Endodermal cell (in vitro differentiated cells): Measurements from ENCODE around the gene PEX1. TPM values are rescaled to one million over a fixed set of nuclear protein-coding genes. Genes with fewer than 3 reads are reported as not detected.

Experiments used
- DNase-seq: peaks from one replicate; pipeline ENCODE4 v3.0.0-alpha.2; 2017
- H3K27ac ChIP-seq: 2 replicates; pipeline ENCODE4 v1.5.1; 2013; ENCODE audit warnings: mild to moderate bottlenecking, low read depth, low read length, moderate library complexity
- H3K27me3 ChIP-seq: 2 replicates; pipeline ENCODE4 v1.6.1; 2013; ENCODE audit warnings: mild to moderate bottlenecking, low read length, moderate library complexity; ENCODE audit not compliant: insufficient read depth, control insufficient read depth, poor library complexity, severe bottlenecking
- H3K36me3 ChIP-seq: 2 replicates; pipeline ENCODE4 v1.7.0; 2013; ENCODE audit warnings: mild to moderate bottlenecking, low read length, moderate library complexity; ENCODE audit not compliant: control insufficient read depth, insufficient read depth
- H3K4me1 ChIP-seq: one replicate; pipeline ENCODE4 v1.7.0; 2013; ENCODE audit warnings: low read length; ENCODE audit not compliant: control insufficient read depth, insufficient read depth
- H3K4me3 ChIP-seq: 2 replicates; pipeline ENCODE4 v1.5.1; 2013; ENCODE audit warnings: mild to moderate bottlenecking, low read length, moderate library complexity
- H3K9ac ChIP-seq: 2 replicates; pipeline ENCODE4 v1.6.1; 2013; ENCODE audit warnings: mild to moderate bottlenecking, low read length, moderate library complexity; ENCODE audit not compliant: poor library complexity, severe bottlenecking; ENCODE audit errors: extremely low read depth
- H3K9me3 ChIP-seq: 2 replicates; pipeline ENCODE4 v1.6.1; 2013; ENCODE audit warnings: mild to moderate bottlenecking, low read length, moderate library complexity; ENCODE audit not compliant: control insufficient read depth
- H3K27ac Mint-ChIP-seq: 2 replicates; pipeline ENCODE4 v1.8.0; 2020; ENCODE audit warnings: mixed read lengths
- H3K27me3 Mint-ChIP-seq: 2 replicates; pipeline ENCODE4 v1.8.0; 2021; ENCODE audit warnings: mild to moderate bottlenecking, mixed read lengths; ENCODE audit not compliant: insufficient read depth
- H3K36me3 Mint-ChIP-seq: 2 replicates; pipeline ENCODE4 v1.8.0; 2020; ENCODE audit warnings: low read depth, mixed read lengths
- H3K4me1 Mint-ChIP-seq: 2 replicates; pipeline ENCODE4 v1.8.0; 2020; ENCODE audit warnings: mixed read lengths
- H3K4me3 Mint-ChIP-seq: 2 replicates; pipeline ENCODE4 v1.8.0; 2020; ENCODE audit warnings: mild to moderate bottlenecking, moderate library complexity, mixed read lengths
- H3K9me3 Mint-ChIP-seq: 2 replicates; pipeline ENCODE4 v1.8.0; 2020; ENCODE audit warnings: mild to moderate bottlenecking, mixed read lengths
- WGBS, 2 experiments: methylation state at CpG; one replicate each; pipeline versions ENCODE4 v1.1.5 to v1.1.7; 2013; ENCODE audit warnings: missing lambda C conversion rate in 2 of 2, mixed read lengths in 1 of 2; ENCODE audit not compliant: insufficient coverage in 1 of 2, insufficient read length in 1 of 2; 5-methylcytosine and 5-hydroxymethylcytosine counted together
- long read RNA-seq, 4 experiments: library from polyadenylated mRNA in 2 of 4; library from RNA in 1 of 4; library from capped mRNA in 1 of 4; stranded (forward) in 3 of 4; unstranded in 1 of 4; transcript quantifications; one replicate each; pipeline ENCODE4 v2.0.0, GENCODE V29; 2020 to 2021; ENCODE audit warnings: inconsistent platforms in 1 of 4
- polyA plus RNA-seq, 2 experiments: library from polyadenylated mRNA; stranded (reverse); fragments of 50-300 nt; gene quantifications; one replicate each; pipeline ENCODE4 v1.2.3, GENCODE V29; 2013
- total RNA-seq, 2 donors: library from RNA; stranded (reverse); fragmentation: NEBNext Ultra II Directional in 1 of 2; extraction: Animal tissue kit (Norgen Biotek cat#: 25700) in 1 of 2; gene quantifications; 2 replicates in 1 of 2; 3 replicates in 1 of 2; pipeline ENCODE4 v1.2.1, GENCODE V29; 2021
- TF ChIP-seq, protein P1 (sequence below): fragments of 200-600 bp; sonication (generic); conservative IDR thresholded peaks from 2 replicates; pipeline ENCODE4 v1.5.0; 2021; ENCODE audit warnings: antibody characterized with exemption, mild to moderate bottlenecking

Gene PEX1
- total RNA-seq: 10 to 100 TPM; 26.1 to 34.0 TPM
- polyA plus RNA-seq (2013, experiment 1 of 2): 26.7 TPM
- polyA plus RNA-seq (2013, experiment 2 of 2): 25.0 TPM
- long read RNA-seq, experiment 1, full-length matches to known transcripts: 4 of 15 reads
- long read RNA-seq, experiment 1, partial matches to known transcripts: 5 of 15 reads
- long read RNA-seq, experiment 1, other reads (novel, unspliced or antisense): 6 of 15 reads
- long read RNA-seq, experiment 2, full-length matches to known transcripts: 49 of 82 reads
- long read RNA-seq, experiment 2, partial matches to known transcripts: 13 of 82 reads
- long read RNA-seq, experiment 2, other reads (novel, unspliced or antisense): 20 of 82 reads
- long read RNA-seq, experiment 3, full-length matches to known transcripts: 72 of 99 reads
- long read RNA-seq, experiment 3, partial matches to known transcripts: 19 of 99 reads
- long read RNA-seq, experiment 3, other reads (novel, unspliced or antisense): 8 of 99 reads
- long read RNA-seq, experiment 4, partial matches to known transcripts: 8 of 9 reads
- long read RNA-seq, experiment 4, other reads (novel, unspliced or antisense): 1 of 9 reads

DNA sequence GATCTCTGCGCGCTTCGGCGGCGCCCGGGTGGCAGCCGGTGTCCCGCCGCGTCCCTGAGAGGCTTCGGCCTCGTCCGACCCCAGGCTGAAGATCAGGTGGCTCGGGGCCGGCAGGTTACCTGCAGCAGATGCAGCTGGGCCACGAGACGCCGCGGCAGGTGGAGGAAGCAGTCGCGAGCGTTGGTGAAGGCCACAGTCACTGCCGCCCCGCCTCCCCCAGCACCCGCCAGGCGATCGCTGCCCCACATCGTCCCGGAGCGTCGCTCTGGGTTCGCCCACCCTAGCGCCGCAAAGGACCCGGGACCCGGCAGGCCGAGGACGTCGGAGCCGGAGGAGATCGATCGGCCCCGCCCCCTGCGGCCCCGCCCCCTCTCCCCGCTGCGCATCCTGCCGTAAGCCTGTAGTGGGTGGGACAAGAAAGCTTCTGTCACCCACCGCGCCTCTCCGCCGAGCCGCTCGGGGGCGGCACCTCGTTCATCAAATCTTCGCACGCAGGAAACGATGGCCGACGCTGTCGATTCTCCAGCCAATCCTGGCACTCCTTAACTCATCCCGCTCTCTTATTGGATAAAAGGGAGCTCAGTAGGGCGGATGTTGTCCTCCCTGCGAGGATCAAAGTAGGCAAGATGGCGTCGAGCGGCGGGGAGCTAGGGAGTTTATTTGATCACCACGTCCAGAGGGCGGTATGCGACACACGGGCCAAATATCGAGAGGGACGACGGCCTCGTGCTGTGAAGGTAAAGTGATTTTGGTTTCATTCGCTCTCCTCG lies at the start of gene PEX1, which contains the start of gene RBM48:
TSS of gene PEX1 (minus strand) at position 333 of the 770 bp plus-strand sequence. CDS start at position 248, 85 bp downstream.
TSS of gene RBM48 (plus strand) at position 608 of the 770 bp plus-strand sequence. CDS start at position 627, 19 bp downstream.
- H3K4me3 Mint-ChIP-seq: peak within 1 kb of the TSS; percentile 95
- H3K27me3 Mint-ChIP-seq: no peaks in the 10 kb centered on the region
- no peaks in the 10 kb centered on the region for H3K9me3 ChIP-seq
- DNase-seq: peak; percentile 99
- peak within 1 kb of the TSS; percentile 97 for H3K4me3 ChIP-seq
- TF ChIP-seq, protein P1, sequence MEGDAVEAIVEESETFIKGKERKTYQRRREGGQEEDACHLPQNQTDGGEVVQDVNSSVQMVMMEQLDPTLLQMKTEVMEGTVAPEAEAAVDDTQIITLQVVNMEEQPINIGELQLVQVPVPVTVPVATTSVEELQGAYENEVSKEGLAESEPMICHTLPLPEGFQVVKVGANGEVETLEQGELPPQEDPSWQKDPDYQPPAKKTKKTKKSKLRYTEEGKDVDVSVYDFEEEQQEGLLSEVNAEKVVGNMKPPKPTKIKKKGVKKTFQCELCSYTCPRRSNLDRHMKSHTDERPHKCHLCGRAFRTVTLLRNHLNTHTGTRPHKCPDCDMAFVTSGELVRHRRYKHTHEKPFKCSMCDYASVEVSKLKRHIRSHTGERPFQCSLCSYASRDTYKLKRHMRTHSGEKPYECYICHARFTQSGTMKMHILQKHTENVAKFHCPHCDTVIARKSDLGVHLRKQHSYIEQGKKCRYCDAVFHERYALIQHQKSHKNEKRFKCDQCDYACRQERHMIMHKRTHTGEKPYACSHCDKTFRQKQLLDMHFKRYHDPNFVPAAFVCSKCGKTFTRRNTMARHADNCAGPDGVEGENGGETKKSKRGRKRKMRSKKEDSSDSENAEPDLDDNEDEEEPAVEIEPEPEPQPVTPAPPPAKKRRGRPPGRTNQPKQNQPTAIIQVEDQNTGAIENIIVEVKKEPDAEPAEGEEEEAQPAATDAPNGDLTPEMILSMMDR: peak; percentile 38
- no peaks in the 10 kb centered on the region for H3K4me1 ChIP-seq
- H3K36me3 ChIP-seq: peaks cover 26% of the 10 kb centered on the region
- peak within 1 kb of the TSS; percentile 18 for H3K27ac ChIP-seq
- WGBS, 2 experiments: 0% methylated on average over 42 to 79 of the region's 79 CpGs
- peaks cover 14% of the 10 kb centered on the region for H3K36me3 Mint-ChIP-seq
- H3K4me1 Mint-ChIP-seq: peaks cover 8% of the 10 kb centered on the region
- H3K27ac Mint-ChIP-seq: peak within 1 kb of the TSS; percentile 100
- no peaks in the 10 kb centered on the region for H3K27me3 ChIP-seq
- no peaks in the 10 kb centered on the region for H3K9me3 Mint-ChIP-seq
- peak within 1 kb of the TSS; percentile 92 for H3K9ac ChIP-seq

- TF ChIP-seq, protein P1: no peak
- Histone ChIP-seq H3K27me3 (no peaks in the 10 kb centered on the region), H3K4me1 (no peaks in the 10 kb centered on the region), H3K4me3 (no peak overlapping the region), H3K36me3 (peaks cover 94% of the 10 kb centered on the region), H3K9ac (no peak overlapping the region), H3K9me3 (no peaks in the 10 kb centered on the region), H3K27ac (no peak overlapping the region)
- H3K27me3 Mint-ChIP-seq: no peaks in the 10 kb centered on the region
- peaks cover 68% of the 10 kb centered on the region for H3K36me3 Mint-ChIP-seq
- no peak for DNase-seq
- no peak overlapping the region for H3K27ac Mint-ChIP-seq
- H3K4me3 Mint-ChIP-seq: no peak overlapping the region
- H3K4me1 Mint-ChIP-seq: no peaks in the 10 kb centered on the region
- WGBS, 2 experiments: 86 to 95% methylated on average over 3 of the region's 3 CpGs
- H3K9me3 Mint-ChIP-seq: no peaks in the 10 kb centered on the region
These were observed 48.0 kb upstream of the PEX1 start for GRCh38 chr7:92576296-92576695.

DNA sequence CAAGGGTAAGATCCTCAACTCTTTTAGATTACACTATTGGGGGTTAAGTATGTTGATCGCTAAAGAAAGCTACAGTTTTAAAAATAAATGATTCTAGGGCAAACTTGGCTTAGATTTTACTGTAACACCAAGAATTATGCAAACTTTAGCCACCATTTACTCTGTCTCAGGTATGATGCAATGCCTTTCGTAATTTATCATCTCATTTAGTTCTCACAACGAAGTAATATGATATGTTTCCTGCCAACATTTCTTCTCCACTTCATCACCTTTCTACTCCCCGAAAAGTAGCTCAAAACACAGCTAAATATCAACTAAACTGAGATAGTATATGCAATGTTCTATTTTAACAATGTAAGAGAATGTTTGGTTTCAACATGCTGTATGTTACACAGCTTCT lies 40.8 kb upstream of the PEX1 start:
- H3K36me3 ChIP-seq: peaks cover 81% of the 10 kb centered on the region
- 93% methylated on average over 2 to 4 of the region's 4 CpGs for WGBS, 2 experiments
- H3K4me3 Mint-ChIP-seq: no peak overlapping the region
- H3K4me3 ChIP-seq: no peak overlapping the region
- no peaks in the 10 kb centered on the region for H3K4me1 Mint-ChIP-seq
- peaks cover 44% of the 10 kb centered on the region for H3K36me3 Mint-ChIP-seq
- H3K9ac ChIP-seq: no peak overlapping the region
- H3K9me3 Mint-ChIP-seq: no peaks in the 10 kb centered on the region
- no peaks in the 10 kb centered on the region for H3K27me3 ChIP-seq
- no peak overlapping the region for H3K27ac ChIP-seq
- TF ChIP-seq, protein P1: no peak
- H3K4me1 ChIP-seq: peaks cover 1% of the 10 kb centered on the region
- no peaks in the 10 kb centered on the region for H3K27me3 Mint-ChIP-seq
- no peak for DNase-seq
- H3K27ac Mint-ChIP-seq: no peak overlapping the region
- H3K9me3 ChIP-seq: no peaks in the 10 kb centered on the region
